Cerebellar nuclear complex (tissue), 1 donor: ENCODE measurements around the gene TENT4A.

Experiments used
- DNase-seq, 2 experiments: peaks; one replicate each; lab custom pipeline; 2025; lab: John Stamatoyannopoulos, UW

The TENT4A gene

DNA sequence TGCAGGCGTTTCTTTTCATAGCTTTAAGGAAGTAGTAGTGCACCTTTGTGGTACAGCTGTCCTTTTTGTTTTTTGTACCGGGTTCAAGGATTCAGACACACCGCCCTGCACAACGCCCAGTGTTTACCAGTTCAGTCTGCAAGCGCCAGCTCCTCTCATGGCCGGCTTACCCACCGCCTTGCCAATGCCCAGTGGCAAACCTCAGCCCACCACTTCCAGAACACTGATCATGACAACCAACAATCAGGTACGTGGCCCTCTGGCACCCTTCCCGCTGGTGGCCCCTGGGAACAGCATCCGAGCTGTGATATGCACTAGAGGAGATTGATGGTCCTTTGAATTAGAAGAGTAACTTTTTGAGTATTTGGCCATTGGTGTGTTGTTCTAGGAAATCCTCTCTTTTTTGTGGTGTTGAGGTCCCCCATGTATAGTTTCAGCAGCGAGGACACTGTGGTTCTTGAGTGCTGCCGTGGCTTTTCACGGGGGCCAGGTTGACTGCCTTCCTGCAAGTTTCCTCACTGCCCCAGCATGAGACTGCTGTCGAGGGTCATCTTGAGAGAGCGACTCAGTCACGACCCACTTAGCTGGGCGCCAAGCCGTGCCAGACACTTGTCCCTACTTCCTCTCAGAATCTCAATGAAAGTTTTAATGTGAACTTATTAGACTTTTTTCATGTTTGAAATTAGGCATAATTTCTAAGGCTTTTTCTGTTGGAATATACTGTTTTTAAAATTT is 37.9 kb downstream of the TENT4A start:
- DNase-seq, result no peak

GRCh38 chr5:6752236-6752635 is 39.0 kb downstream of the TENT4A start:
- no peak for DNase-seq

DNA sequence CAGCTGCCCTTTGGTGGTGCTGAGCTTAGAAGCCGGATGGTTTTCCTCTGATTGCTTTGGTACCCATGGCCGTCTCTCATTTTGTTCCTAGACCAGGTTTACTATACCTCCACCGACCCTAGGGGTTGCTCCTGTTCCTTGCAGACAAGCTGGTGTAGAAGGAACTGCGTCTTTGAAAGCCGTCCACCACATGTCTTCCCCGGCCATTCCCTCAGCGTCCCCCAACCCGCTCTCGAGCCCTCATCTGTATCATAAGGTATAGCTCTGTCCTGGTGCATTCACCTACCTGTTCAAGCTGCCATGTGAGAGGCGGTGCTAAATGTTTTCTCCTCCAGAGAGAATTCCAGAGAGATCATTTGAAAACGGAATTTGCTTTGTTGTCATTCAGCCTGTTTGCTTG is 39.5 kb downstream of the TENT4A start:
- DNase-seq, result no peak

DNA sequence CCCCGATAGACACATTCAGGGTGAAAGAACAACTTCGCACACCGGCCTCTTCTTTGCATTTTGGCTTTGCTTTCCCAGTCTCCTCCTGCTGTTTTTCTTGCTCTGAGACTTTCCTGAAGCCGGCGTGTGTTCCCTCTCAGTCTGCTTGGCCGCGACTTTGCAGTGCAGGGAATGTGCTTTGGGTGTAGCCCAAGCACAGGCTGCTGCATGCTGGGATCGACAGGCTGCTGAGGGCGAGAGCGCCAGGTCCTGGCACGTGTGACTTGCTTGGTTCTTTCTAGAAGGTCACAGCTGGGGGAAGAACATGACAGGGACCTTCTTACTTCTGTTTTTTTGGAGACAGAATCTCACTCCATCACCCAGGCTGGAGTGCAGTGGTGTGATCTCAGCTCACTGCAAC is 40.6 kb downstream of the TENT4A start:
- DNase-seq, result peak in 1 of 2 experiments; percentile 36

- no peak for DNase-seq
These were observed 41.5 kb downstream of the TENT4A start for GRCh38 chr5:6754766-6755165.

DNA sequence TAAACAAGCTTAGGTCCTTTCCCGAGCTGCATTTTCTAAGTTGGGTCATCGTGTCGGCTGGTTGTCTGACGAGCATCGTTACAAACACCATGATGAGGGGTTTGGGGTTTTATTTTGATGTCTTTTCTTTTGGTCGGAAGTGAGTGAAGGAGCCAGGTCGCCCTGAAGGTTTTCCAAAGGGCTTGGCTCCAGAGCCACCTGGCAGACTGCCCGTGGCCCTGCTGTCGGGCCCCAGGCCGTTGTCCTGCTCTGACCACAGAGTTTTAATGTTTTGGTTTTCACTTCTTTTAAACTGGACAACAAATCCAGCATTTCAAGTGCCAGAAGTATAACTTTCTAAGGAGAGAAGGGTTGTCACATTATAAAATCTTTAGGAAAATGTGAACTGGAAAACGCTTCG is 42.3 kb downstream of the TENT4A start:
- DNase-seq, result no peak

DNA sequence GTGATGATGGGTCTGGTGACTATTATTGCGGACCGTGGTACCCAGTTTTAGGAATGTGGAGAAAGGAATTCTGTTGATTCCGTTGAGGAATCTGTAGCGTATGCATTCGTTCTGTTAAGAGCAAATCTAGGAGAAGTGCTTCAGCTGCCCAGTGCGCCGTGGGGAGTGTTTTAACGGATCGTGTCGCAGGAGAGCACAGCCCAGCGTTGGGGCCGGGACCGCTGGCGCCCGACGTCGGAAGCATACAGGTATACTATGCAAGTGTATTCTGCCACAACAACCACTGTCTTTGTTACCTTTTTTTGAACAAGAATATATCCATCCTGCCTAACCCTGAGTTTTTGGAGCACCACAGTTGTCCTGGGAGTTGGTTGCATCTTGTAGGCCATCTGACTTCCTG is 42.7 kb downstream of the TENT4A start:
- no peak for DNase-seq

- no peak for DNase-seq
These were observed 44.3 kb downstream of the TENT4A start for GRCh38 chr5:6757414-6757969.

- no peak for DNase-seq
These were observed 45.0 kb downstream of the TENT4A start for GRCh38 chr5:6758236-6758635.

- no peak for DNase-seq
These were observed 45.5 kb downstream of the TENT4A start for GRCh38 chr5:6758706-6759105.

GRCh38 chr5:6759401-6759800 is 46.2 kb downstream of the TENT4A start:
- DNase-seq, result no peak

DNA sequence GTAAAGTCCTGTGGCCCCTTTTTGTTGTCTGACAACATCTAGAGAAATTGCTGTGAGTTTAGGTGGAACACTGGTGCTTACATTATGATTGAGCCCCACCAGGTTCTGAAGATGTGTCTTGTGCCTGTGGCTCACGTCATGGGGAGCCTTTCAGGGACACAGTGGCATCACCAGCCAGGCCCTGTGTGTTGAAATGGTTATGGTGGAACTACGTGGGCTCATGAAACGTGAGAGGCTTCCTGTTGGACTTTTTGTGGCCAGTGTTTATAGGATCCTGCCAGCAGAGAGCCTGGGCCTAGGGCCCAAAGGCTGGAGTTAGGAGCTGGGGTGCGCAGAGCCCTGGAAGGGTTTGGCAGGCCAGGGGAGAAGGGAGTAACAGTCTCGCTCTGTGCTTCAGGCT is 46.8 kb downstream of the TENT4A start:
- no peak for DNase-seq

DNA sequence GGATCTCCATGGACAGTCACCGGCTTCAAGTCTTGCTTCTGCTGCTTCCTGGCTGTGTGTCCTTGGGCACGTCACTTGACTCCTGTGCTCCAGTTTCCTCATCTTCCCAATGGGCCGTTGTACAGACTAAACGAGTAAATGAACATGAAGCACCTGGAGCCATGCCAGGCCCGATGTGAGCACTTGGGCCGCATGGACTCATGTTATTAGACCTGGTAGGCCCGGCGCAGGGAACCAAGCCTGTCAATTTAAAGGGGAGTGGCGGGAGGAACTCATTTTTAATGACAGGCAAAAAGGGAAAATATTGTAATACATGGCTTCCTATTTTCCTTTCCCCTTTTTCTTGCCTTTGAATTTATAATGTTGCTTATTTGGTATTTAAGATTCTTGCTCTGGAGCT is 47.5 kb downstream of the TENT4A start:
- no peak for DNase-seq

GRCh38 chr5:6761333-6761732 is 48.1 kb downstream of the TENT4A start:
- DNase-seq, result no peak

DNA sequence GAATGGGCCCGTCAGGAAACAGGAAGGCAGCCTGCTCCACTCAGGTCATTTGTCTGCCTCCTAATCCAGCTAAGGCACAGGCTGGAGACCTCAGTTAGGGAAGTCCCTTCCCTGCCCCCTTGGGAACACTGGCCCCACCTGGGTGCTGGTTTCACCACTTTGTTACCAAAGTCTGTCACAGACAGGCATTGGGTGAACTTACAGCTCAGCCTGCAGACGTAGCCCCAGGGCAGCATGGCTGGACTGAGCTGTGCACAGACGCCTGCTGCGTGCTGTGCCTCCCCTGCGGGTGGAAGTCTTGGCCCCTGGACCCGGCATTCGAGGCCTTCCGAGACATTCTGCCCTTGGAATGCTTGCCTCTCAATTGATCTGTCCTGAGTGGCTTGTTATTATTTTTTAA is 48.9 kb downstream of the TENT4A start:
- DNase-seq, result no peak

GRCh38 chr5:6762697-6763096 is 49.5 kb downstream of the TENT4A start:
- no peak for DNase-seq

DNA sequence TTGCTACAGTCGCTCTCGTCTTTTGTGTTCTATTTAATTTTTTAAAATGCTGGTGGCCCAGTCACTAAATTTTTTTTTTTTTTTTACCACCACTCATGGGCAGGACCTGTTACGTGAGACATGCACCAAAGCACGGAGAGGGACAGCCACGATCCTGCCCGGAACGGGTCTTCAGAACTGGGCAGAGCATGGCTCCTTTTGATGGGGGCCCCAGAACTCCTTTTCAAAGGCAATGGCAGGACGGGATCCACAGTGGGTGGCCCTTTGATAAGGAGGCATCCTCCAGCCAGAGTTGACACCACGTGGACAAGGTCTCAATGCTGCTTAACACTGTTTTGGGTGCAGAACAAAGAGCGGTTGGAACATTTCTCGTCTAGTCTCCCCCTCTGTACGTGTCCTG is 50.0 kb downstream of the TENT4A start:
- DNase-seq, result no peak

DNA sequence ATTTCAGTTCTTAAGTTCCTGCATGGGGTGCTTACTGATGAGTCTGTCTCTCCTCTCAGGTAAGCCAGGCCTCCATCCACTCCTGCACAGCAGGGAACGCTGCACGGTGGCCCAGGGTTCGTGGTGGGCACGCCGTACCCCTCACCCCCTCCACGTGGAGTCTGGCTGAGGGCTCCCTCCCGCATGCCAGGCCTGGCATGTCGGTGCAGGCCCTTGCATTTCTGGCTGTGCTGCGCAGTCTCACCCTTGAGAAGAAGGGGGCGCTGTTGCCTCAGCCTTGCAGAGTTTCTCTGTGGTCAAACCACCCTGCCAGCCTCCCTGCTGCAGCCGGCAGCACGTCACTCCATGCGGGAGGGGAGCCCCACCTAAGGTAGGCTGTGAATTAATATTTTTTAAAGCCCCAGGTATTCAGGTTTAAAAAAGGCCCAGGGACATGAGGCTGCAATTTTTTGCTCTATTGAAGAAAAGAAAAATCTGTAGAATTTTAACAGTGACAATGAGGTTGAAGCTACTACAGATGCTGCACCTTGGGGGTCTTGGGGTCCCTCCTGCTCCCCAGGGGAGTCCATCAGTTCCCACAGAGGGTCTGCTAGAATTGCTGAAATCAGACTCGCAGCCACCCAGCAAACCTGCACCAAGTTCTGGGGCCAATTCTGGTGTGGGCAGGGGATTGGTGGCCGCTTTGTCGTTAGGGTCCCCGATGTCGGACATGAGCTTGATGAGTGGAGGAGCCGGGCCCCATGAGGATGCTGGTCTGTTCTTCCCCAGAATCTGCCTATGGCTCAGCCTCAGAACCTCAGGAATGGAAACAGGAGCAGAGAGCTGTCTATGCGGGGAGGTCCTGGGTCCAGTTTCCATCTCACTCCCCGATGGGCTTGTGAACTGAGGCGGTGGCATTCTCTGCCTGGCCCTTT is 52.6 kb downstream of the TENT4A start:
- DNase-seq, result peak in 1 of 2 experiments; percentile 25

GRCh38 chr5:6766604-6767093 is 53.4 kb downstream of the TENT4A start:
- DNase-seq, result peak in 1 of 2 experiments; percentile 7

DNA sequence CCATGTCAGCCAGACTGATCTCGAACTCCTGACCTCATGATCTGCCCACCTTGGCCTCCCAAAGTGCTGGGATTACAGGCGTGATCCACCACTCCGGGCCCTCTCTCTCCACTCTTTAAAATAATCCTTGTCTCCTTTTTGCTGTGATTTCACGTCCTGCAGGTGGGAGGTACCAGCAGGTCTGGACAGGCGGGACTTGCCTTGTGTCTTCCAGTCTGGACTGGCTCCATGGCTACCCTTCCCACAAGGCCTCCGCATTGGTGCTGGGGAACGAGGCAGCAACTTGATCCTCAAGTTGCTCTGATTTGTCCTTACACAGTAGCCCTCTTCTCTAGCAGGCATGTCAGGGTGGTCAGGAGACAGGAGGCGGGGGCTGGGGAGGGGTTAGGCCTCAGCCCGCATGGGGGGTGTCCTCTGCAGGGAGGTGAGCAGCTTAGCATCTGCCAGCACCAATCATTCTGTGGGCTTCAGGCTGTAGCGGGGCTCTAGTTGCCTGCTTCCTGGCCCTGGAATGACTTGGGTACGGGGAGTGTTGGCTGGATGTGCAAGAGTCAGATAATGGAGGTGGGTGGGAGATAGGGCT is 54.3 kb downstream of the TENT4A start:
- no peak for DNase-seq

DNA sequence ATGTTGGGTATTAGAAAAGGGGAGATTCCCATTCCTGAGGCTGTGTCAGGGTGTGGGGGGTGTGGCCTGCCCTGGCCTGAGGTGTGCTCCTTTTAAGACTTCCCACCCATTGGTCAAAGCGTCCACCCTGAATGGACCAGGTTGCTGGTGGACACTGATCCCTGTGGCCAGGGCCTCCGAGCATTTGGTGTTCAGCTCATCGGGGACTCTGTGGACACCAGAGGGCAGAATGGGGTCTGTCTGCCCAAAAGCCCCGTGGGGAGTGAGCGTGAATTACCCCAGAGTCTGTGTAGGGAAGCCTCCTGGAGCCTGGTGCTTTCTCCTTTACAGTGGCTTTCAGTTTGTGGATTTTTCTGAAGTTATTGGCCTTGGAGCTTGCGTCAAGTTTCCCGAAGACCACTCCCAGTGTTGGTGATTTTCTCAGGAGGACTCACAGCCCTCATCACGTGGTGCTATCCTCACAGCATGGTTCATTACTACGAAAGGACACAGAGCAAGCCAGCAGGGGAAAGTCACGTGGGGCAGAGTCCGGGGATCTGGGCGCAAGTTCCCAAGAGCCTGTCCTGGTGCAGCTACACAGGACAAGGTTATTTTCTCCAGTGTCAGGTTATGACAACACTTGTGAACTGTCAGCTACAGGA is 55.5 kb downstream of the TENT4A start:
- DNase-seq, result no peak
